GM23338 (cell line): ENCODE measurements around the gene RNF141.

Source experiments
- EZH2 ChIP-seq: fragments of 200-600 bp; sonication (generic); IDR thresholded peaks from one replicate; pipeline ENCODE4 v1.8.0; 2017; ENCODE audit warnings: antibody characterized with exemption, mild to moderate bottlenecking, low read depth; ENCODE audit not compliant: unreplicated experiment
- POLR2AphosphoS5 ChIP-seq: IDR thresholded peaks from 2 replicates; pipeline ENCODE4 v1.6.1; 2016; ENCODE audit warnings: antibody characterized with exemption, low read depth
- TF ChIP-seq, protein P1 (sequence below), 2 experiments: fragments of 200-600 bp in 1 of 2; sonication (generic) in 1 of 2; conservative IDR thresholded peaks; 2 replicates each; pipeline versions ENCODE4 v1.5.1 to v1.6.1; 2016 to 2017; ENCODE audit warnings: antibody characterized with exemption in 2 of 2, low read depth in 2 of 2, mild to moderate bottlenecking in 2 of 2, moderate library complexity in 1 of 2
- TF ChIP-seq, protein P2 (sequence below): IDR thresholded peaks from one replicate; pipeline ENCODE4 v1.6.1; 2018; ENCODE audit warnings: antibody characterized with exemption; ENCODE audit not compliant: unreplicated experiment

DNA sequence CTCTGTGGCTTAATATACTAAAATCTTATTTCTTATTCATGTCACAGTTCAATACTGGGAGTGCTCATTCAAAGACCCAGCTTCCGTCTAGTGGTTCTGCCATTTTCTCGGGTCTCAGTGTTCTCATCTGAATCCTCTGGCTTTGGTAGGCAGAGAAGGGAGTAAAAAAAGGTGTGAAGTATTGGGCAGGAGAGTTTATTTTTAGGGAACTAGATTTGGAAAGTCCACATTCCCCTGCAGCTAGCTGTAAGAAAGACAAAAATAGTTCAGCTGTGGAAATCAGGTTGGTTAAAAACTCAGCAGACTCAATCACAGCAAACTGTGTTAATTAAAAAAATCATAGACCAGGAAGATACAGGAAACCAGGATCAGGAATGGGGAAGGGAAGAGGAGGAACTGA, 31.5 kb upstream of the RNF141 start:
- TF ChIP-seq, protein P1, sequence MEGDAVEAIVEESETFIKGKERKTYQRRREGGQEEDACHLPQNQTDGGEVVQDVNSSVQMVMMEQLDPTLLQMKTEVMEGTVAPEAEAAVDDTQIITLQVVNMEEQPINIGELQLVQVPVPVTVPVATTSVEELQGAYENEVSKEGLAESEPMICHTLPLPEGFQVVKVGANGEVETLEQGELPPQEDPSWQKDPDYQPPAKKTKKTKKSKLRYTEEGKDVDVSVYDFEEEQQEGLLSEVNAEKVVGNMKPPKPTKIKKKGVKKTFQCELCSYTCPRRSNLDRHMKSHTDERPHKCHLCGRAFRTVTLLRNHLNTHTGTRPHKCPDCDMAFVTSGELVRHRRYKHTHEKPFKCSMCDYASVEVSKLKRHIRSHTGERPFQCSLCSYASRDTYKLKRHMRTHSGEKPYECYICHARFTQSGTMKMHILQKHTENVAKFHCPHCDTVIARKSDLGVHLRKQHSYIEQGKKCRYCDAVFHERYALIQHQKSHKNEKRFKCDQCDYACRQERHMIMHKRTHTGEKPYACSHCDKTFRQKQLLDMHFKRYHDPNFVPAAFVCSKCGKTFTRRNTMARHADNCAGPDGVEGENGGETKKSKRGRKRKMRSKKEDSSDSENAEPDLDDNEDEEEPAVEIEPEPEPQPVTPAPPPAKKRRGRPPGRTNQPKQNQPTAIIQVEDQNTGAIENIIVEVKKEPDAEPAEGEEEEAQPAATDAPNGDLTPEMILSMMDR (conservative IDR thresholded peaks at IDR 0.05; ENCODE audit: low read depth in 2 of 2), result no peak
- TF ChIP-seq POLR2AphosphoS5, result no peak
- TF ChIP-seq, protein P2, sequence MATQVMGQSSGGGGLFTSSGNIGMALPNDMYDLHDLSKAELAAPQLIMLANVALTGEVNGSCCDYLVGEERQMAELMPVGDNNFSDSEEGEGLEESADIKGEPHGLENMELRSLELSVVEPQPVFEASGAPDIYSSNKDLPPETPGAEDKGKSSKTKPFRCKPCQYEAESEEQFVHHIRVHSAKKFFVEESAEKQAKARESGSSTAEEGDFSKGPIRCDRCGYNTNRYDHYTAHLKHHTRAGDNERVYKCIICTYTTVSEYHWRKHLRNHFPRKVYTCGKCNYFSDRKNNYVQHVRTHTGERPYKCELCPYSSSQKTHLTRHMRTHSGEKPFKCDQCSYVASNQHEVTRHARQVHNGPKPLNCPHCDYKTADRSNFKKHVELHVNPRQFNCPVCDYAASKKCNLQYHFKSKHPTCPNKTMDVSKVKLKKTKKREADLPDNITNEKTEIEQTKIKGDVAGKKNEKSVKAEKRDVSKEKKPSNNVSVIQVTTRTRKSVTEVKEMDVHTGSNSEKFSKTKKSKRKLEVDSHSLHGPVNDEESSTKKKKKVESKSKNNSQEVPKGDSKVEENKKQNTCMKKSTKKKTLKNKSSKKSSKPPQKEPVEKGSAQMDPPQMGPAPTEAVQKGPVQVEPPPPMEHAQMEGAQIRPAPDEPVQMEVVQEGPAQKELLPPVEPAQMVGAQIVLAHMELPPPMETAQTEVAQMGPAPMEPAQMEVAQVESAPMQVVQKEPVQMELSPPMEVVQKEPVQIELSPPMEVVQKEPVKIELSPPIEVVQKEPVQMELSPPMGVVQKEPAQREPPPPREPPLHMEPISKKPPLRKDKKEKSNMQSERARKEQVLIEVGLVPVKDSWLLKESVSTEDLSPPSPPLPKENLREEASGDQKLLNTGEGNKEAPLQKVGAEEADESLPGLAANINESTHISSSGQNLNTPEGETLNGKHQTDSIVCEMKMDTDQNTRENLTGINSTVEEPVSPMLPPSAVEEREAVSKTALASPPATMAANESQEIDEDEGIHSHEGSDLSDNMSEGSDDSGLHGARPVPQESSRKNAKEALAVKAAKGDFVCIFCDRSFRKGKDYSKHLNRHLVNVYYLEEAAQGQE, result no peak
- no peak for TF ChIP-seq EZH2
